Measurements from ENCODE around the gene ECI1.

The ECI1 gene

GRCh38 chr16:2230376-2230775, 21.0 kb downstream of the ECI1 start:
- TF ChIP-seq CTCF (IDR thresholded peaks at IDR 0.05) = no peak
- no peak for DNase-seq (ENCODE audit: low spot score)
- H3K4me3 ChIP-seq = no peak overlapping the region
- H3K27ac ChIP-seq = no peak overlapping the region

- Histone ChIP-seq H3K27ac (no peak overlapping the region), H3K4me3 (no peak overlapping the region)
- TF ChIP-seq CTCF (IDR thresholded peaks at IDR 0.05) = no peak
- DNase-seq (ENCODE audit: low spot score) = no peak
Measured at GRCh38 chr16:2229632-2230250, 21.6 kb downstream of the ECI1 start.

GRCh38 chr16:2229091-2229490, 22.3 kb downstream of the ECI1 start:
- TF ChIP-seq CTCF (IDR thresholded peaks at IDR 0.05) = no peak
- DNase-seq (ENCODE audit: low spot score) = no peak
- no peak overlapping the region for H3K4me3 ChIP-seq
- no peak overlapping the region for H3K27ac ChIP-seq

GRCh38 chr16:2228161-2228824, 23.1 kb downstream of the ECI1 start:
- TF ChIP-seq CTCF (IDR thresholded peaks at IDR 0.05) = no peak
- no peak for DNase-seq (ENCODE audit: low spot score)
- H3K27ac ChIP-seq = no peak overlapping the region
- H3K4me3 ChIP-seq = no peak overlapping the region

- H3K27ac ChIP-seq = no peak overlapping the region
- no peak for TF ChIP-seq CTCF (IDR thresholded peaks at IDR 0.05)
- H3K4me3 ChIP-seq = no peak overlapping the region
- DNase-seq (ENCODE audit: low spot score) = no peak
Measured at GRCh38 chr16:2226918-2227317, 24.5 kb downstream of the ECI1 start.

- no peak overlapping the region for H3K4me3 ChIP-seq
- no peak for DNase-seq (ENCODE audit: low spot score)
- TF ChIP-seq CTCF (IDR thresholded peaks at IDR 0.05) = no peak
- H3K27ac ChIP-seq = no peak overlapping the region
Measured at GRCh38 chr16:2226245-2226793, 25.1 kb downstream of the ECI1 start.
